ENCODE data around the gene KIF17. TPM values are rescaled to one million over a fixed set of nuclear protein-coding genes. Genes with fewer than 3 reads are reported as not detected.

KIF17 gene
- total and polyA plus RNA-seq, 2 of the 4 experiments (the other 2 are of a cell fraction) = 4.5 to 5.7 TPM

- in situ Hi-C loops (cut with MboI; ENCODE audit: low sequenced_read_pairs) = loop anchor here (25.0 kb wide), 1 partner anchor 678 kb away; no protein-coding TSS in a partner anchor
- Histone ChIP-seq H3K36me3 (ENCODE audit: control insufficient read depth, insufficient read depth, low read length) (peaks cover 7% of the 10 kb centered on the region), H3K9me3 (ENCODE audit: control insufficient read depth, insufficient read depth, low read length) (no peaks in the 10 kb centered on the region), H2BK5ac (ENCODE audit: low read depth, low read length, poor library complexity, severe bottlenecking) (no peak overlapping the region), H3K4me3 (ENCODE audit: insufficient read depth, low read depth, low read length) (no peak overlapping the region), H2AK5ac (ENCODE audit: low read depth, low read length) (no peak overlapping the region), H3K9me1 (ENCODE audit: insufficient read depth, low read length) (no peaks in the 10 kb centered on the region), H3K4me2 (ENCODE audit: low read depth, low read length) (no peak overlapping the region), H2BK15ac (ENCODE audit: low read depth, low read length) (no peak overlapping the region), H2AFZ (replicated peaks; ENCODE audit: low read length, poor library complexity) (no peak overlapping the region), H4K20me1 (ENCODE audit: insufficient read depth, low read length) (no peaks in the 10 kb centered on the region), H3K18ac (ENCODE audit: low read depth, low read length) (no peak overlapping the region), H3K27me3 (ENCODE audit: control insufficient read depth, insufficient read depth, low read length) (no peaks in the 10 kb centered on the region), H3K27ac (ENCODE audit: insufficient read depth, low read length) (no peak overlapping the region), H3K14ac (replicated peaks; ENCODE audit: low read depth, low read length) (no peak overlapping the region), H3K4me1 (ENCODE audit: control insufficient read depth, insufficient read depth, low read length) (no peaks in the 10 kb centered on the region), H2BK120ac (ENCODE audit: low read depth, low read length) (no peak overlapping the region), H3K9ac (ENCODE audit: low read depth, low read length) (no peak overlapping the region), H4K91ac (ENCODE audit: insufficient read depth, low read depth, low read length) (no peak overlapping the region), H3K23ac (ENCODE audit: low read depth, low read length) (no peak overlapping the region), H3K56ac (ENCODE audit: extremely low read depth, insufficient read depth, low read length) (no peak overlapping the region), H3K79me1 (ENCODE audit: low read depth in 1 of 2, low read length in 2 of 2) (no peaks in the 10 kb centered on the region), H3K4ac (ENCODE audit: low read depth, low read length) (no peak overlapping the region), H2BK20ac (ENCODE audit: low read depth, low read length) (no peak overlapping the region), H4K5ac (ENCODE audit: low read depth, low read length) (no peak overlapping the region), H4K8ac (ENCODE audit: low read depth in 2 of 2, low read length in 2 of 2) (no peak overlapping the region), H2AK9ac (replicated peaks; ENCODE audit: low read depth, low read length, poor library complexity) (no peak overlapping the region)
- dilution Hi-C loops (cut with HindIII; ENCODE audit: low sequenced_read_pairs, unreplicated experiment) = no loop called here
- WGBS, 2 experiments (ENCODE audit: extremely low coverage in 2 of 2, insufficient read length in 1 of 2) = 80% methylated on average over 9 of the region's 13 CpGs; no CpG with 5 or more reads in 1 of the 2 experiments
- no peak for ATAC-seq (ENCODE audit: low read depth)
- BruUV-seq (replicated peaks) = no TSS peak
- DNase-seq = no peak
- ChIA-PET POLR2A (ENCODE audit: unreplicated experiment) (interaction anchor here (0.5 kb wide), 1 partner anchor 1296 kb away, joined by 3 read pairs; no protein-coding TSS in a partner anchor), CTCF (no interaction called here)
- TF ChIP-seq USF2 (IDR thresholded peaks at IDR 0.05; ENCODE audit: low read depth, low read length) (no peak), RAD21 (IDR thresholded peaks at IDR 0.05; ENCODE audit: low read length) (no peak), MAZ (IDR thresholded peaks at IDR 0.05; ENCODE audit: borderline replicate concordance, low read depth, low read length) (no peak), CHD1 (IDR thresholded peaks at IDR 0.05; ENCODE audit: low read depth, low read length) (no peak), RCOR1 (IDR thresholded peaks at IDR 0.05; ENCODE audit: insufficient replicate concordance, low read length) (no peak), MXI1 (IDR thresholded peaks at IDR 0.05; ENCODE audit: borderline replicate concordance, low read depth, low read length) (no peak), NFE2L2 (IDR thresholded peaks at IDR 0.05; ENCODE audit: low read depth, low read length) (no peak), MAFK (IDR thresholded peaks at IDR 0.05; ENCODE audit: low read depth, low read length) (no peak), BHLHE40 (IDR thresholded peaks at IDR 0.05; ENCODE audit: low read depth, low read length) (no peak), ELK1 (IDR thresholded peaks at IDR 0.05; ENCODE audit: borderline replicate concordance, low read depth, low read length) (no peak), SMC3 (IDR thresholded peaks at IDR 0.05; ENCODE audit: low read depth, low read length) (no peak)
- TF ChIP-seq, protein P1, sequence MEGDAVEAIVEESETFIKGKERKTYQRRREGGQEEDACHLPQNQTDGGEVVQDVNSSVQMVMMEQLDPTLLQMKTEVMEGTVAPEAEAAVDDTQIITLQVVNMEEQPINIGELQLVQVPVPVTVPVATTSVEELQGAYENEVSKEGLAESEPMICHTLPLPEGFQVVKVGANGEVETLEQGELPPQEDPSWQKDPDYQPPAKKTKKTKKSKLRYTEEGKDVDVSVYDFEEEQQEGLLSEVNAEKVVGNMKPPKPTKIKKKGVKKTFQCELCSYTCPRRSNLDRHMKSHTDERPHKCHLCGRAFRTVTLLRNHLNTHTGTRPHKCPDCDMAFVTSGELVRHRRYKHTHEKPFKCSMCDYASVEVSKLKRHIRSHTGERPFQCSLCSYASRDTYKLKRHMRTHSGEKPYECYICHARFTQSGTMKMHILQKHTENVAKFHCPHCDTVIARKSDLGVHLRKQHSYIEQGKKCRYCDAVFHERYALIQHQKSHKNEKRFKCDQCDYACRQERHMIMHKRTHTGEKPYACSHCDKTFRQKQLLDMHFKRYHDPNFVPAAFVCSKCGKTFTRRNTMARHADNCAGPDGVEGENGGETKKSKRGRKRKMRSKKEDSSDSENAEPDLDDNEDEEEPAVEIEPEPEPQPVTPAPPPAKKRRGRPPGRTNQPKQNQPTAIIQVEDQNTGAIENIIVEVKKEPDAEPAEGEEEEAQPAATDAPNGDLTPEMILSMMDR (conservative IDR thresholded peaks at IDR 0.05; ENCODE audit: low read depth, low read length) = no peak
- intact Hi-C loops (cut with micrococcal nuclease) = no loop called here
These were observed 33.7 kb downstream of the KIF17 start for GRCh38 chr1:20684050-20684620.

All from IMR-90 (cell line).